Stimulated activated CD4-positive, alpha-beta T cell treated with anti-CD3 and anti-CD28 coated beads, Interleukin-1b, Interleukin-23, amount 100 ng/mL, for 24 hours (primary cell): ENCODE data around the gene DLGAP1.
"Not testable (repeated sequence)": the region's sequence is repeated elsewhere in the genome, so short reads cannot be mapped to it uniquely, and the experiment has no call there.

Experiments
- DNase-seq, 4 experiments: peaks; one replicate each; pipeline ENCODE4 v3.0.0-alpha.2; 2020; ENCODE audit warnings: low read depth in 4 of 4, low spot score in 1 of 4

The DLGAP1 gene

GRCh38 chr18:4455113-4455811 is at the start of gene DLGAP1:
Gene DLGAP1 (minus strand): TSS chr18:4455307.
- no peak for DNase-seq

GRCh38 chr18:4494703-4495284 is 39.7 kb upstream of the DLGAP1 start:
- DNase-seq = not testable (repeated sequence)

GRCh38 chr18:4468511-4468910 is 13.4 kb upstream of the DLGAP1 start:
- DNase-seq = no peak

GRCh38 chr18:4454537-4455112 is 482 bp downstream of the DLGAP1 start:
- DNase-seq = no peak

- DNase-seq = no peak
Measured at GRCh38 chr18:4453874-4454536, 1.1 kb downstream of the DLGAP1 start.

GRCh38 chr18:4453567-4453873 is 1.6 kb downstream of the DLGAP1 start:
- no peak for DNase-seq

- DNase-seq = no peak
Measured at GRCh38 chr18:4450065-4450658, 4.9 kb downstream of the DLGAP1 start.

GRCh38 chr18:4445902-4446301 is 9.2 kb downstream of the DLGAP1 start:
- no peak for DNase-seq

- DNase-seq = no peak
Measured at GRCh38 chr18:4444306-4444705, 10.8 kb downstream of the DLGAP1 start.

GRCh38 chr18:4441098-4441497 is 14.0 kb downstream of the DLGAP1 start:
- no peak for DNase-seq

GRCh38 chr18:4438938-4439337 is 16.2 kb downstream of the DLGAP1 start:
- DNase-seq = no peak

GRCh38 chr18:4433717-4434116 is 21.4 kb downstream of the DLGAP1 start:
- no peak for DNase-seq

- DNase-seq = no peak
Measured at GRCh38 chr18:4430836-4431235, 24.3 kb downstream of the DLGAP1 start.

GRCh38 chr18:4417714-4418113 is 37.4 kb downstream of the DLGAP1 start:
- no peak for DNase-seq

GRCh38 chr18:4416976-4417375 is 38.1 kb downstream of the DLGAP1 start:
- DNase-seq = no peak

GRCh38 chr18:4412286-4412685 is 42.8 kb downstream of the DLGAP1 start:
- no peak for DNase-seq

- DNase-seq = no peak
Measured at GRCh38 chr18:4406856-4407255, 48.3 kb downstream of the DLGAP1 start.

GRCh38 chr18:4405965-4406364 is 49.1 kb downstream of the DLGAP1 start:
- DNase-seq = no peak

- DNase-seq = no peak
Measured at GRCh38 chr18:4403836-4404235, 51.3 kb downstream of the DLGAP1 start.

GRCh38 chr18:4400911-4401310 is 54.2 kb downstream of the DLGAP1 start:
- no peak for DNase-seq

GRCh38 chr18:4399929-4400328 is 55.2 kb downstream of the DLGAP1 start:
- DNase-seq = no peak

- no peak for DNase-seq
Measured at GRCh38 chr18:4394700-4395099, 60.4 kb downstream of the DLGAP1 start.
